ENCODE measurements around the gene PTEN. TPM values are rescaled to one million over a fixed set of nuclear protein-coding genes. Genes with fewer than 3 reads are reported as not detected.

The PTEN gene
- 132 and 316 TPM in 2 replicates for total RNA-seq (ENCODE audit: low replicate concordance)

DNA sequence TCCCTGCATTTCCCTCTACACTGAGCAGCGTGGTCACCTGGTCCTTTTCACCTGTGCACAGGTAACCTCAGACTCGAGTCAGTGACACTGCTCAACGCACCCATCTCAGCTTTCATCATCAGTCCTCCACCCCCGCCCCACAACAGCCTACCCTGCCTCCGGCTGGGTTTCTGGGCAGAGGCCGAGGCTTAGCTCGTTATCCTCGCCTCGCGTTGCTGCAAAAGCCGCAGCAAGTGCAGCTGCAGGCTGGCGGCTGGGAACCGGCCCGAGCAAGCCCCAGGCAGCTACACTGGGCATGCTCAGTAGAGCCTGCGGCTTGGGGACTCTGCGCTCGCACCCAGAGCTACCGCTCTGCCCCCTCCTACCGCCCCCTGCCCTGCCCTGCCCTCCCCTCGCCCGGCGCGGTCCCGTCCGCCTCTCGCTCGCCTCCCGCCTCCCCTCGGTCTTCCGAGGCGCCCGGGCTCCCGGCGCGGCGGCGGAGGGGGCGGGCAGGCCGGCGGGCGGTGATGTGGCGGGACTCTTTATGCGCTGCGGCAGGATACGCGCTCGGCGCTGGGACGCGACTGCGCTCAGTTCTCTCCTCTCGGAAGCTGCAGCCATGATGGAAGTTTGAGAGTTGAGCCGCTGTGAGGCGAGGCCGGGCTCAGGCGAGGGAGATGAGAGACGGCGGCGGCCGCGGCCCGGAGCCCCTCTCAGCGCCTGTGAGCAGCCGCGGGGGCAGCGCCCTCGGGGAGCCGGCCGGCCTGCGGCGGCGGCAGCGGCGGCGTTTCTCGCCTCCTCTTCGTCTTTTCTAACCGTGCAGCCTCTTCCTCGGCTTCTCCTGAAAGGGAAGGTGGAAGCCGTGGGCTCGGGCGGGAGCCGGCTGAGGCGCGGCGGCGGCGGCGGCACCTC, at the start of gene PTEN, which contains the start of gene KLLN:
Gene PTEN (plus strand): TSS at position 573 of the 891 bp plus-strand sequence. CDS start 845 bp downstream, outside the sequence.
Gene KLLN (minus strand): TSS at position 481 of the 891 bp plus-strand sequence. CDS start 1,046 bp downstream, outside the sequence.
- peak; percentile 92 for DNase-seq (ENCODE audit: low read depth)
- peak within 1 kb of the TSS; percentile 87 for H3K4me3 ChIP-seq (ENCODE audit: low read depth, low read length)
- no peak for TF ChIP-seq CTCF (IDR thresholded peaks at IDR 0.05; ENCODE audit: insufficient read depth, low read length)

- H3K4me3 ChIP-seq (ENCODE audit: low read depth, low read length): peak overlapping the region; percentile 90
- DNase-seq (ENCODE audit: low read depth): peak; percentile 4
- TF ChIP-seq CTCF (IDR thresholded peaks at IDR 0.05; ENCODE audit: insufficient read depth, low read length): no peak
Measured at GRCh38 chr10:87816163-87816897, 47.1 kb upstream of the PTEN start.

- DNase-seq (ENCODE audit: low read depth): peak; percentile 9
- no peak for TF ChIP-seq CTCF (IDR thresholded peaks at IDR 0.05; ENCODE audit: insufficient read depth, low read length)
Measured at GRCh38 chr10:87816898-87817608, 46.4 kb upstream of the PTEN start.

DNA sequence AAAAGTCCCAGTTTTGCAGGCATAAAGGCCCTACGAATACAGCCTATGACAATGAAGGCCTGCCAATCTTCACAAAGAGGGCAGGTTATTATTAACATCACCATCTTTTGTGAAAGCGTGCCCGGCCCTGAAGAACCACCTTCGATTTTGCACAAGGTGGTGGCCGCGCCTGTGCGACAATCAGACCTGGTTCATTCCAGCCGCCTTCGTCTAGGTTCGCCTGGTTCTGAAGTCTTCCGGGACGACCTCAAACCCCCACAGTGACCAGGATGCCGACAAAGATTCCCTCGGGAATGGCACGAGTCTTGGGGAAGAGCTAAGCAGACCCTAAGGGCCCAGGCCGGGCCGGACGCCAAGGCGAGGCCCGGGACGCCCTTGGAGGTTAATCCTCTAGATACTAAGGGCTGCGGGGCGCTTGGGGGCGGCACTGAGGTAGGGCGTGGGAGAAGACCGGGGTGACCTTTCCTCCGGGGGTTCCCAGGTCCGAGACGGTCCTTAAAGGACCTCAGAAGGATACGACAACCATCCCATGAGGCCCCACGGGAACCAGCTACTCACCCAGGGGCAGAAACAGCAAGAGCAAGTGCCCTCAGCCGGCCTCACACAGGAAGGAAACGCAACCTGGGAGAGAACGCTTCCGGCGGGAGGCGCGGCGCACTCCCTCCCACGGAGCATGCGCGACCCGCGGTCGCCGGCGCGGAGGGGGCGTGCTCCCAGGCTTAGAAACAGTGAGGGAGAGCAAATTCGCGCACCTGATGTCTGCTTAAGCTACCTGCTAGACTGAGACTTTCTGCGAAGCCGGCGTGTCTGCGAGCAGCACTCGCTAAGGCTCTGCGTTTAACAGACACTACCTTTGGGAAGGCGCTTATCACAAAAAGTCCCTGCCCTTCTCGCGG, 45.6 kb upstream of the PTEN start, which contains the start of gene ATAD1:
Gene ATAD1 (minus strand): TSS at position 618 of the 896 bp plus-strand sequence. CDS start 3,627 bp downstream, outside the sequence.
- peak within 1 kb of the TSS; percentile 90 for H3K4me3 ChIP-seq (ENCODE audit: low read depth, low read length)
- peak; percentile 78 for DNase-seq (ENCODE audit: low read depth)
- peak; percentile 54 for TF ChIP-seq CTCF (IDR thresholded peaks at IDR 0.05; ENCODE audit: insufficient read depth, low read length)

More at GRCh38 chr10:87816898-87817608, 46.4 kb upstream of the PTEN start:
- peak overlapping the region; percentile 90 for H3K4me3 ChIP-seq (ENCODE audit: low read depth, low read length)

DNA sequence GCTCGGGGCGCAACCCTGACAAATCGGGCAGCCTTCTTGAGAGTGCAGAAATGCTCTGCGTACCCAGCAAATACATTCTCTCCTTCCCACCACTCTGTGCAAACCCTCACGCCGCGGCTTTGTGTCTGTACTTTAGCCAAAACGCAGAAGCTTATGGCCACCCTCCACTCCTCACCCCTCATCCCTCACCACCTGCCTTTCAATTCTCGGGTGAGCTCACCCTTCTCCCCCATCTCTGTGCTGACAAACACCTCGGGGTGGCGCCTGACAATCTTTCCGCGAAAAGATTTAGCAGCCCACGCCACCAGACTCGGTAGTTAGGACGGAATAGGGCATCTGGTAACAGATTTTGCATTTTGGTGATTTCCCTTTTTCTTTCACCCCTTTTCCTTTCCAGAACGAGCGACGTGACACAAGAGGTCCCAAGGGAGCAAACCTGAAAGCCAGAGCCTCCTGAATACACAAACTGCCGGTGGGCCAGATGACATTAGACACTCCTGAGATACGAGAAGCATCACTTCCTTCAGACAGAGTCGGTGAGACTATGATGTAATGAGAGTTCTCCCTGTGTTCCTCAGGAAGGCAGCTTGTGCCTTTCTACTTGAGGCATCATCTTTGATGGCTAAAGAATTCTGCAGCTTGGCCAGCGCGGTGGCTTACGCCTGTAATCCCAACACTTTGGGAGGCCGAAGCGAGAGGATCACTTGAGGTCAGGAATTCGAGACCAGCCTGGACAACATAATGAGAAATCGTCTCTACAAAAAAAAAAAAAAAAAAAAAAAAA, 44.7 kb upstream of the PTEN start:
- TF ChIP-seq CTCF (IDR thresholded peaks at IDR 0.05; ENCODE audit: insufficient read depth, low read length): peak; percentile 5
- peak; percentile 7 for DNase-seq (ENCODE audit: low read depth)
- peak overlapping the region; percentile 90 for H3K4me3 ChIP-seq (ENCODE audit: low read depth, low read length)
